Caco-2 (cell line): Measurements from ENCODE around the gene DRD1. TPM values are rescaled to one million over a fixed set of nuclear protein-coding genes. Genes with fewer than 3 reads are reported as not detected.
A peak's percentile ranks its signal among the peaks of the same experiment; 100 is the strongest.

Source experiments
- BruUV-seq: library from RNA; stranded (reverse); fragments of 400-500 nt; replicated peaks from 2 replicates; lab custom pipeline; 2021; lab: Mats Ljungman, UMichigan
- CTCF ChIA-PET: fragments of 300-600 bp; sonication (Branson Sonifier 250); formaldehyde crosslinking; loops from one replicate; lab custom pipeline; 2022; ENCODE audit warnings: antibody characterized with exemption; lab: Charles Lee
- POLR2A ChIA-PET: fragments of 300-600 bp; sonication (Branson Sonifier 250); formaldehyde crosslinking; loops from one replicate; lab custom pipeline; 2022; ENCODE audit warnings: antibody characterized with exemption; lab: Charles Lee
- DNase-seq, 2 experiments: peaks; one replicate each; pipeline versions ENCODE4 v3.0.0 to v3.0.0-alpha.2; 2020 to 2022
- H3K27me3 ChIP-seq: replicated peaks from 2 replicates; pipeline ENCODE4 v1.6.0; 2011; ENCODE audit warnings: low read length; ENCODE audit not compliant: control insufficient read depth, insufficient read depth
- H3K36me3 ChIP-seq: 2 replicates; pipeline ENCODE4 v1.5.1; 2011; ENCODE audit warnings: low read length; ENCODE audit not compliant: control insufficient read depth, insufficient read depth
- H3K4me1 ChIP-seq: fragments of 250-450 bp; sonication (Bioruptor Pico); 2 replicates; pipeline ENCODE4 v1.5.1; 2020; ENCODE audit warnings: mild to moderate bottlenecking
- H3K4me3 ChIP-seq: 2 replicates; pipeline ENCODE4 v1.5.1; 2011; ENCODE audit warnings: low read depth, mild to moderate bottlenecking, control low read depth, low read length
- H3K9me3 ChIP-seq: fragments of 250-450 bp; sonication (Bioruptor Pico); 2 replicates; pipeline ENCODE4 v1.5.1; 2020; ENCODE audit warnings: mild to moderate bottlenecking, moderate library complexity
- H3K27ac Mint-ChIP-seq: one replicate; pipeline ENCODE4 v1.8.0; 2022; ENCODE audit warnings: mixed read lengths; ENCODE audit not compliant: unreplicated experiment
- H3K27me3 Mint-ChIP-seq: one replicate; pipeline ENCODE4 v1.8.0; 2022; ENCODE audit warnings: mixed read lengths; ENCODE audit not compliant: insufficient read depth, unreplicated experiment
- H3K36me3 Mint-ChIP-seq: one replicate; pipeline ENCODE4 v1.8.0; 2022; ENCODE audit warnings: mild to moderate bottlenecking, mixed read lengths; ENCODE audit not compliant: insufficient read depth, unreplicated experiment
- H3K4me1 Mint-ChIP-seq: one replicate; pipeline ENCODE4 v1.8.0; 2022; ENCODE audit warnings: low read depth, mixed read lengths; ENCODE audit not compliant: unreplicated experiment
- H3K4me3 Mint-ChIP-seq: one replicate; pipeline ENCODE4 v1.8.0; 2022; ENCODE audit warnings: mild to moderate bottlenecking, moderate library complexity, mixed read lengths; ENCODE audit not compliant: unreplicated experiment
- H3K9me3 Mint-ChIP-seq: one replicate; pipeline ENCODE4 v1.8.0; 2022; ENCODE audit warnings: mixed read lengths; ENCODE audit not compliant: unreplicated experiment
- CTCF ChIP-seq, 2 experiments: fragments of 200-600 bp in 1 of 2; IDR thresholded peaks; 1 replicate in 1 of 2; 2 replicates in 1 of 2; pipeline versions ENCODE4 v1.5.1 to v1.8.0; 2011 to 2022; ENCODE audit warnings: antibody characterized with exemption in 1 of 2, control low read depth in 1 of 2, inconsistent platforms in 1 of 2, low read depth in 1 of 2, low read length in 1 of 2, mild to moderate bottlenecking in 1 of 2, moderate library complexity in 1 of 2; ENCODE audit not compliant: insufficient read depth in 1 of 2, severe bottlenecking in 1 of 2, unreplicated experiment in 1 of 2
- intact Hi-C: fragments of 100-400 bp; cut with micrococcal nuclease; formaldehyde crosslinking; loops from one replicate; pipeline ENCODE4 v1.10.0; 2022; ENCODE audit not compliant: unreplicated experiment
- total RNA-seq: library from RNA; stranded (reverse); gene quantifications from 2 replicates; pipeline ENCODE4 v1.2.3, GENCODE V29; 2022

DRD1 gene
- total RNA-seq, 1 experiment from 2014 or later, result not detected

GRCh38 chr5:175417384-175417783, 26.6 kb downstream of the DRD1 start:
- Histone ChIP-seq H3K4me1 (peaks cover 22% of the 10 kb centered on the region), H3K27me3 (no peaks in the 10 kb centered on the region), H3K9me3 (no peaks in the 10 kb centered on the region; the same call in 1 of the 2 replicates), H3K4me3 (no peak overlapping the region), H3K36me3 (no peaks in the 10 kb centered on the region)
- no TSS peak for BruUV-seq
- Mint-ChIP-seq H3K36me3 (no peaks in the 10 kb centered on the region), H3K9me3 (peaks cover 42% of the 10 kb centered on the region), H3K4me3 (peak overlapping the region; percentile 26), H3K4me1 (peaks cover 16% of the 10 kb centered on the region), H3K27ac (peak overlapping the region; percentile 62), H3K27me3 (no peaks in the 10 kb centered on the region)
- intact Hi-C loops, result loop anchor here (5.0 kb wide), 1 partner anchor 135 kb away; no protein-coding TSS in a partner anchor
- CTCF ChIA-PET, result interaction anchor here (0.6 kb wide), 1 partner anchor 44 kb away, joined by 7 read pairs; no protein-coding TSS in a partner anchor
- peak in 1 of 2 experiments; percentile 35 for DNase-seq
- POLR2A ChIA-PET, result no interaction called here
- TF ChIP-seq CTCF (IDR thresholded peaks at IDR 0.05; ENCODE audit: insufficient read depth in 1 of 2, low read depth in 1 of 2, low read length in 1 of 2, severe bottlenecking in 1 of 2, unreplicated experiment in 1 of 2), result no peak

GRCh38 chr5:175415303-175415702, 28.7 kb downstream of the DRD1 start:
- Mint-ChIP-seq H3K36me3 (no peaks in the 10 kb centered on the region), H3K9me3 (peaks cover 29% of the 10 kb centered on the region), H3K4me1 (peaks cover 16% of the 10 kb centered on the region), H3K27me3 (no peaks in the 10 kb centered on the region), H3K27ac (no peak overlapping the region), H3K4me3 (no peak overlapping the region)
- Histone ChIP-seq H3K27me3 (no peaks in the 10 kb centered on the region), H3K36me3 (no peaks in the 10 kb centered on the region), H3K9me3 (no peaks in the 10 kb centered on the region; the same call in 1 of the 2 replicates), H3K4me1 (peaks cover 29% of the 10 kb centered on the region), H3K4me3 (no peak overlapping the region)
- ChIA-PET POLR2A (no interaction called here), CTCF (no interaction called here)
- BruUV-seq, result no TSS peak
- DNase-seq, result no peak
- no peak for TF ChIP-seq CTCF (IDR thresholded peaks at IDR 0.05; ENCODE audit: insufficient read depth in 1 of 2, low read depth in 1 of 2, low read length in 1 of 2, severe bottlenecking in 1 of 2, unreplicated experiment in 1 of 2)
- intact Hi-C loops, result loop anchor here (5.0 kb wide), 1 partner anchor 133 kb away; no protein-coding TSS in a partner anchor

GRCh38 chr5:175410926-175411325, 33.1 kb downstream of the DRD1 start:
- POLR2A ChIA-PET, result no interaction called here
- Histone ChIP-seq H3K9me3 (no peaks in the 10 kb centered on the region; the same call in 1 of the 2 replicates), H3K4me1 (peaks cover 8% of the 10 kb centered on the region), H3K4me3 (no peak overlapping the region), H3K27me3 (no peaks in the 10 kb centered on the region), H3K36me3 (no peaks in the 10 kb centered on the region)
- no peaks in the 10 kb centered on the region for H3K27me3 Mint-ChIP-seq
- no peak overlapping the region for H3K27ac Mint-ChIP-seq
- CTCF ChIA-PET, result no interaction called here
- no peak for DNase-seq
- H3K9me3 Mint-ChIP-seq, result peaks cover 11% of the 10 kb centered on the region
- H3K36me3 Mint-ChIP-seq, result peaks cover 4% of the 10 kb centered on the region
- intact Hi-C loops, result no loop called here
- BruUV-seq, result no TSS peak
- no peak for TF ChIP-seq CTCF (IDR thresholded peaks at IDR 0.05; ENCODE audit: insufficient read depth in 1 of 2, low read depth in 1 of 2, low read length in 1 of 2, severe bottlenecking in 1 of 2, unreplicated experiment in 1 of 2)
- H3K4me1 Mint-ChIP-seq, result no peaks in the 10 kb centered on the region
- no peak overlapping the region for H3K4me3 Mint-ChIP-seq
